G401.6 (cell line): ENCODE data around the gene PRPF18.

Experiments
- FAIRE-seq: peaks from 2 replicates; lab custom pipeline; 2012; peaks lifted over from hg19 to GRCh38; lab: Jason Lieb, UNC

PRPF18 gene

DNA sequence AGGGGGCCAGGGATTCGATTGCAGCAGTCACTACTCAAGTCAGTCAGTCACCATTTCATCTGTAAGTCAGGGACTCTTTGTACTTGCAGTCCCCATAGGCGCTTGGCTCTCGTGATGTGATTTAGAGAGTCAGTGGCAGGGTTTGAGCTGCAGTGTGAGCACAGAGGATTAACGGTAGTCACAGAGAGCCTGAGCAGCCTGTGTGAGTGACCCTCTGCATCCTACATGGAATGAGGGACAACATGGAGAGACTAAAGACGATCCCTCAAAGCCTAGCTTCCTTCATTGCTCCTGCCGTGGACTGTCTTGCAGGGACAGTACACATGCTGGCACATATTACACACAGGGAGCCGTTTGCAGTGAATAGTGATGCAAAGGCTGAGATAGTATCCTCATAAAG, 56.3 kb downstream of the PRPF18 start:
- no peak for FAIRE-seq

DNA sequence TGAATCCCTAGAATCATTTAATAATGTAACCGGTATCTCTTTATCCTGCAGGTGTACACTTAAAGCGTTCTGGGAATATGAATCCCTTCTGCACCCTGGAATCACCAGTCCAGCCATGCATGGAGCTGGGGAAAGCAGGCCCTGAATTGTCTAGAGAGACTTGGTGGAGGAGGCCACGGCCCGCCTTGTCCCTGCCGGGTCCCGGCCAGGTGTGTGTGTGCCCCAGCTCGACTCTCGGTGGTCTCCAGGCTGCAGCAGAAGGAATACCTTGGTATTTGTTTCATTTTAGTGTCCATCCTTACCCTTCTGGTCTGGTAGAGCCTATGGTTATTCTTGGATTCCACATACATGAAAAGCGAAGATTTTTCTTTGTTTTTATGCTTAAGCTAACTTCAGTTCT, 58.1 kb downstream of the PRPF18 start:
- no peak for FAIRE-seq

GRCh38 chr10:13648425-13648824, 61.7 kb downstream of the PRPF18 start:
- FAIRE-seq = no peak

GRCh38 chr10:13649844-13650520, 63.2 kb downstream of the PRPF18 start:
- FAIRE-seq = no peak

DNA sequence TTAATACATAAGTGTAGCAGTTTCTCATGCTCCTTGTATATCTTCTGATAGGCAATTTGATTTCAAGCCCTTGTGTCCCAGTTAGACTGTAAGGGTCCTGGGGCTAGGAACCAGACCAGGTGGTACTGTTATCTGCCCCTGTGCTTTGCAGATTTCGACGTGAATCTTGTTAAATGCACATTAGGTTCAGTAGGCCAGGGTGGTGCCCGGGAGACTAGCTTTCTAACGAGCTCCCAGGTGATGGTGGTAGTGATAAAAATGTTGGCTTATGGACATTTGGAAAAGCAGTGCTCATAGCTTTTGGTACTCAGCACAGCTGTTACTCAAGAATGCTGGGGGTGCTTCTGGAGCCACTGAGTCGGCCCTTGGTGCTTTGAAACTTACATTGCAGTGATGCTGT, 64.2 kb downstream of the PRPF18 start:
- no peak for FAIRE-seq

- no peak for FAIRE-seq
Measured at GRCh38 chr10:13651969-13652720, 65.4 kb downstream of the PRPF18 start.

DNA sequence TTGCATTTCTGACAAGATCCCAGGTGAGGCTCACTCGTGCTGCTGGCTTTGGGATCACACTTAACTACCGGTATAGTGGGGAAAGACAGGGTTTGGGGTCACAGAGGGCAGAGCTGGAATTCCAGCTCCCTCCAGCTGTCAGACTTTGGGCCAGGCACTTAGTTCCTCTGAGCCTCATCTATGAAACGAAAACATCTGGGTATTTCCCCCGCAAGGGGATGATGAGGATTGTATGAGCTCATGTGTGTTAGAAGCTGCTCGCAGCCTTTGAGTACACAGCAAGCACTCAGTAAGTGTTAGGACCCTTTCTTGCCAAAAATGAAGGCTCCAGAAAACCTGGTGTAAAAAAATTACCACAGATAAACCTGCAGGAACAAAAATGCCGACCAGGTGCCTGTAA, 66.1 kb downstream of the PRPF18 start:
- FAIRE-seq = no peak

DNA sequence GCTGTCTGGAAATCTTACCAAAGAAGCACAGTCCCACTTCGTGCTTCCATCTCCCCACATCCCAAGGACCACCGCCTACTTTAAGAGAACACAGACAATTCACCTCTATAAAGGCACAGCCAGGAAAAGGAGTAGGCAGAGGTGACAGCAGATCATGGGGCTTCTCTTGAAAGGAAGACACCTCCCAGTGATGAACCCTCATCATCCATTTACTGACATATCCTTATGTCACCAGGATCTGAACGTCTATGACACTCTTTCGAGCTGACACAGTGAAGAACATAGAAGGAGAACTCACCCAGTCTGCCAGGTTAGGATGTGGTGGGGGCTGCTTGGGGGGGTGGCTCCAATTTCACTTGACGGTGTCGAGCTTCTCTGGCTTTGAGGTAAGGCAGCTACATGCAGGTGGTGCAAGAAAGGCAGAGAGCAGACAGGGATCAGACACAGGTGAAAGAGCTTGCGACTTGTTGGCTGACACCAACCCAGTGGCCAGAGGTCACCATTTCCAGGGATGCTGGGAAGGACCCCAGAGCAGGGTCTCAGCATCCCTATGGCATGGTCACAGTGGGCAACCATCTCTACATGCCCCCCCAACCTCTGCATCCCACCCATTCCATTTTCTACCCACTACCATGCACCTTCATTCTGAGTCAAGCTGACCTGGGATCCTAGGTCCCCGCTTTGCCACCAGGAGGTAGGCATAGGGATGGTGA, 67.5 kb downstream of the PRPF18 start:
- no peak for FAIRE-seq

GRCh38 chr10:13654846-13655245, 68.1 kb downstream of the PRPF18 start:
- FAIRE-seq = no peak

DNA sequence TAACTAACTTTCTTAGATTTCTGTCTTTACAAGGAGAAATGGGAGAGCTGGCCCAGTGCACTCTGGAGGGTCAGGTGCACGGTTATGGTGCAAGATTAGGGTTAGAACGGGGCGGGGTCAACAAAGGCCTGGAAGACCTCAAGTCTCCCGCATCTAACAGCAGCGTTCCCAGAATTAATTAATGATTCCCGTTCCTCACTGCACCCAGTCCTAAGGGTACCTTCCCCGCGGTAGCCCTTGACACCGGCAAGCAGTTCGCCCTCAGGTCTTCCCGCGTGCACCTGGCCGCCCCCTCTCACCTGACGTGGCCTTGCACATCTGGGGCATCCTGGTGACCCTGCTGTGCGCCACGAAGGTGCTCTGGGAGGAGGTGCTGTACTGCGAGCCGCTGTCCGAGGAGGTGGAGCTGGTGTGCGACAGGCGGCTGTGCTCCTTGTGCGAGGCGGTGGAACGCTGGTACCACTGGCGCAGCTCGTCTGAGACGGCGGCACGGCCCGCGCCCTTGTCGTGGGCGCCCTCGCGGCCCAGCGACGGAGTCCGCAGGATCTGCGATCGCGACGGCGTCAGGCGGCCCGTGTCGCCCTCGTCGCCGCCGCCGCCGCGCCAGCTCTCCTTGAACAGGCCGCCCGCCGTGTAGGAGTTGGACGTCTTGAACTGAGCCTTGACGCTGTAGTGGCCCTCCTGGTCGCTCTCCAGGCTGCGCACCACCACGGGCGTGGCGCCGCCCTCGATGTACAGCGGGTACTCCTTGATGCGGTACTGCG, 69.8 kb downstream of the PRPF18 start:
- FAIRE-seq = no peak

DNA sequence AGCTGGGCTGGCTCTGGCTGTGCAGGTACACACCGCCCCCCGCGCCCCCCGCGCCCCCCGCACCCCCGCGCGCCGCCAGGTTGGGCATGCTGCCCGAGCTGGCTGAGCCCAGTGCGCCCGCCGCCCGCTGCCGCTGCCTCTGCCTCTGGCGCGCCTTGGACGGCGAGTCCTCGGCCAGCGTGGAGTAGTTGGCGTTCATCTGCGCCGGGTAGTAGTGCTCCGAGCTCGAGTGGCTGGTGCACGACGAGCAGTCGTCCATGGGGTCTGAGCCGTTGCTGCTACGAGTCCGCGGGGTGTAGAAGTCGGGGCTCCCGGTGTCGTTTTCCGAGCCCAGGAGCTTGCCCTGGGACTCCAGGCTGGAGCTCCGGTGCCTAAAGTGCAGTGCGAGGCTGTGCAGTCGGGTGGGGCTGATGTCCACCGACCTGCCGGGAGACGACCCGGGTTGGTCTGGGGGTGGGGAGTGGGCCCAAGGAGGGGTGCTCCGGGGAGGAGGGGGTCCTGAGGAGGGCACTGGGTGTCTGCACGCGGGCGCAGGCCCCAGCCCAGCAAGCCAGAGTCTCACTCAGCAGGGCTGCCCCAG, 70.4 kb downstream of the PRPF18 start:
- no peak for FAIRE-seq

- FAIRE-seq = no peak
Measured at GRCh38 chr10:13658264-13658663, 71.5 kb downstream of the PRPF18 start.

GRCh38 chr10:13658871-13659685, 72.3 kb downstream of the PRPF18 start:
- FAIRE-seq = no peak

DNA sequence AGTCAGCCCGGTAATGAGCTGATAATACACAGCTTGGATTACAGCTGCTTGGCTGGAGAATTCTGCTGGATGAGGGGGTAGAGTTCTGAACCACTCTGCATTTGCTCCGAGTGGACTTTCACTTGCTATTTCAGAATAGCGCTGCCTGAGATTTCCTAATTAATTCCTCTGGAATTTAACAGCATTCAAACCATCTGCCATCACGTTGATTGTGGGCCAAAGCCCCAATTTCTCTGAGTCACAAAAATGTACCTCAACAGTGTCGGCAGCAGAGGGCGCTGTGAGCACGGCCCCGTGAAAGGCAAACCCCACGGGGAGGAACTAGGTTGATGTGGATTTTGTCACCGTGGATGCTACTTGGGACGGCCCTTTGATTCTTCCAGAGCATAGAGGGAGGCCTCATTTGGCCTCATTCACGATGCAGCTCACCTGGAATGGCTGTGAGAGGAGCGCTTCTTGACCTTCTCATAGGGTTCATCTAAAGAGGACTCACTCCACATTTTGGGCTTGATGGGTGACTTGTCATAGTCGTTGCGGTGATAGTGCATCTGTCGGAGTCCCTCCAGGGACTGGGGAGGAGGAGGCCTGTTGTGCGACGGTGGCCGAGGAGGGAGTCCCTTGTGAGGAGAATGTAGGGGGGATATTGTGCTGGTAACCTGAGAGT, 73.3 kb downstream of the PRPF18 start:
- FAIRE-seq = no peak

GRCh38 chr10:13660551-13660920, 73.8 kb downstream of the PRPF18 start:
- FAIRE-seq = no peak

DNA sequence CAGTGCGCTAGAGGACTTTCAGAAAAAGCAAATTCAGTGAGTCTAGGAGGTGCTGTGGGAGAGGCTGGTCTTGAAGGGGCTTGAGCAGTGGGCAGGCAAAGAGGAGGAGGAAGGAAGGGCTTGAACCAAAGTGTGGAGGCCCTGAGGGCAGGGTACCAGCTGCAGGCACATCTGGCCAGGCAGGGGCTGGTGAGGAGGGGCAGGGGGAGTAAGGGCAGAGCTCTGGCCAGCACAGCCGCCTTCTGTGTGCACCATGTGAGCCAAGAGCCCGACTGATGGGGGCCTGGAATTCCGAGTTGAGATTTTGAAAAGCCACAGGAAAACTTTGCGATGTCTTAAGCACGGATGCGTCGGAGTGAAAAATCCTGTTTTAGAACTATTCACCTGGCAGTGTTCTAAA, 74.5 kb downstream of the PRPF18 start:
- FAIRE-seq = no peak

GRCh38 chr10:13665516-13666262, 78.9 kb downstream of the PRPF18 start:
- FAIRE-seq = no peak

GRCh38 chr10:13668126-13668525, 81.4 kb downstream of the PRPF18 start:
- no peak for FAIRE-seq

DNA sequence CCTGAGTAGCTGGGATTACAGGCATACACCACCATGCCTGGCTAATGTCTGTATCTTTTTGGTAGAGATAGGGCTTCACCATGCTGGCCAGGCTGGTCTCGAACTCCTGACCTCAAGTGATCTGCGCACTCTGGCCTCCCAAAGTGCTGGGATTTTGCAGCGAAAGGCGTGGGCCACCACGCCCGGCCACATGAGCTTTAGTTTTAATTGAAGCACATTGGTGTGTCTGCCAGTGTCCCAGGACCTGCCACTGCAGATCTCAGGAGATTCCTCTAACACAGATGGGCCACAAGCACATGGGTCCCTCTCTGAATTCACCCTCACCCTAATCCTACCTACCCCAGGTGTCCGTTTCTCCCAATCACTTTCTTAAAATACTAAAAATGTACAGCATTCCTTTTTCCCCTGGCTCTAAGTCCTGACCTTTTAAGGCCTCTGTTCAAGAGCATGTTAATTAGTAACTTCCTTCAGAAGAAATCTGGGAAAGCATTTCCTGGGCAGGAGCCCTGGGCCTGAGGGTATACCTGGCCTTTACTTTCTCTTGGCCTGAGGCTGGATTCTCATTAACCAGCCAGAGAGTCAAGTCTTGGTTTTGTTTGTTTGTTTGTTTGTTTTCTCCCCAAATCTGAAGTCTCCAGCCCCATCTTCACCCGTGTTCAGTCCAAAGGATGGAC, 82.6 kb downstream of the PRPF18 start:
- no peak for FAIRE-seq

GRCh38 chr10:13669901-13670300, 83.1 kb downstream of the PRPF18 start:
- FAIRE-seq = no peak
